Measurements from ENCODE around the gene DHX8. TPM values are rescaled to one million over a fixed set of nuclear protein-coding genes. Genes with fewer than 3 reads are reported as not detected.
A peak's percentile ranks its signal among the peaks of the same experiment; 100 is the strongest.

DHX8 gene
- total and polyA plus RNA-seq, 2 of the 8 experiments (the other 6 are each of a cell fraction or from before 2014, with no cell fraction given) = 30.5 to 59.4 TPM

- no peak overlapping the region for H2AFZ ChIP-seq (ENCODE audit: low read length)
Observed at GRCh38 chr17:43471585-43472160, 12.1 kb upstream of the DHX8 start.

More at GRCh38 chr17:43471585-43472160, 12.1 kb upstream of the DHX8 start:
- Histone ChIP-seq H2BK12ac (ENCODE audit: low read depth, low read length) (no peak overlapping the region), H3K79me2 (ENCODE audit: control insufficient read depth in 1 of 2, insufficient read depth in 2 of 2, low read length in 2 of 2) (no peaks in the 10 kb centered on the region), H3K4me2 (ENCODE audit: insufficient read depth in 1 of 2, low read depth in 2 of 2, low read length in 2 of 2) (no peak overlapping the region), H3K23ac (ENCODE audit: insufficient read length) (no peak overlapping the region), H4K20me1 (replicated peaks in 1 of 2; ENCODE audit: control insufficient read depth in 1 of 2, insufficient read depth in 2 of 2, low read length in 2 of 2) (no peaks in the 10 kb centered on the region), H3K36me3 (ENCODE audit: control insufficient read depth in 2 of 4, insufficient read depth in 4 of 4, low read length in 3 of 4) (no peaks in the 10 kb centered on the region), H3K4me1 (replicated peaks in 1 of 4; ENCODE audit: control insufficient read depth in 3 of 4, insufficient read depth in 4 of 4, low read length in 3 of 4) (no peaks in the 10 kb centered on the region), H3K23me2 (ENCODE audit: low read depth, low read length) (no peaks in the 10 kb centered on the region), H4K5ac (ENCODE audit: insufficient read length, low read depth, low read length) (no peak overlapping the region), H3K4ac (replicated peaks; ENCODE audit: insufficient read length, low read depth, low read length) (no peak overlapping the region), H3K27me3 (replicated peaks in 1 of 4; ENCODE audit: control insufficient read depth in 3 of 4, extremely low read depth in 1 of 4, insufficient read depth in 3 of 4, low read length in 3 of 4) (no peaks in the 10 kb centered on the region), H2BK120ac (replicated peaks; ENCODE audit: low read depth, low read length) (no peak overlapping the region), H2BK15ac (ENCODE audit: low read length) (no peak overlapping the region), H3K9ac (replicated peaks in 1 of 4; ENCODE audit: extremely low read depth in 1 of 4, low read depth in 3 of 4, low read length in 3 of 4) (no peak overlapping the region), H3K14ac (ENCODE audit: insufficient read length) (no peak overlapping the region), H4K8ac (ENCODE audit: extremely low read depth, insufficient read depth, low read length) (no peak overlapping the region), H3K9me3 (ENCODE audit: insufficient read depth in 2 of 2, low read depth in 1 of 2, low read length in 1 of 2) (no peaks in the 10 kb centered on the region), H3K4me3 (ENCODE audit: extremely low read depth in 1 of 4, insufficient read depth in 2 of 4, low read depth in 3 of 4, low read length in 4 of 4) (no peak overlapping the region), H4K91ac (replicated peaks; ENCODE audit: insufficient read length, low read length) (no peak overlapping the region), H3K27ac (ENCODE audit: low read depth, low read length) (no peak overlapping the region), H3K79me1 (ENCODE audit: low read depth, low read length) (no peaks in the 10 kb centered on the region), H3K56ac (replicated peaks; ENCODE audit: insufficient read length, low read depth, low read length) (peak overlapping the region; percentile 50), H2BK5ac (ENCODE audit: low read depth, low read length) (no peak overlapping the region), H2BK20ac (ENCODE audit: low read length) (no peak overlapping the region), H3K18ac (ENCODE audit: extremely low read depth, low read length) (no peak overlapping the region), H2AK5ac (ENCODE audit: low read depth, low read length) (no peak overlapping the region)
- ChIA-PET POLR2A (ENCODE audit: partially characterized antibody) (no interaction called here), CTCF (ENCODE audit: partially characterized antibody) (interaction anchor here (1.2 to 2.0 kb wide), 2 partner anchors 11 to 77 kb away, joined by 4 to 9 read pairs; no protein-coding TSS in a partner anchor)
- 92% methylated on average over 2 of the region's 2 CpGs; no CpG with 5 or more reads in 1 of the 2 experiments for WGBS, 2 experiments (ENCODE audit: extremely low coverage in 1 of 2, insufficient coverage in 1 of 2, insufficient read length in 1 of 2, insufficient replicate concordance in 2 of 2, low coverage in 1 of 2, low lambda C conversion rate in 2 of 2, missing lambda C conversion rate in 1 of 2)
- no peak for TF ChIP-seq ATF2 (IDR thresholded peaks at IDR 0.05; ENCODE audit: low read length)
- no peak for TF ChIP-seq NRF1 (IDR thresholded peaks at IDR 0.05; ENCODE audit: low read depth, low read length)
- TF ChIP-seq ASH2L (IDR thresholded peaks at IDR 0.05; ENCODE audit: low read length) = no peak
- TF ChIP-seq RAD21 (IDR thresholded peaks at IDR 0.05 in 1 of 2, conservative IDR thresholded peaks at IDR 0.05 in 1 of 2; ENCODE audit: low read depth in 2 of 2, low read length in 2 of 2) = no peak
- TF ChIP-seq E2F6 (IDR thresholded peaks at IDR 0.05) = no peak
- TF ChIP-seq CBX5 (IDR thresholded peaks at IDR 0.05; ENCODE audit: low read depth, low read length) = no peak
- TF ChIP-seq FOSL1 (IDR thresholded peaks at IDR 0.05; ENCODE audit: insufficient read depth, low read depth, low read length) = no peak
- no peak for TF ChIP-seq KDM5A (IDR thresholded peaks at IDR 0.05; ENCODE audit: low read length)
- no peak for TF ChIP-seq CEBPB (IDR thresholded peaks at IDR 0.05; ENCODE audit: low read depth, low read length)
- DNase-seq (ENCODE audit: low read depth in 1 of 2, low spot score in 2 of 2) (no peak), FAIRE-seq (no peak)

Data from H1 (cell line).